A549 (cell line): ENCODE results near the gene MIA2.

Experiments used
- E2F6 ChIP-seq: IDR thresholded peaks from 2 replicates; pipeline ENCODE4 v1.6.1; 2012; ENCODE audit warnings: low read depth, borderline replicate concordance
- POLR2A ChIP-seq: IDR thresholded peaks from 2 replicates; pipeline ENCODE4 v1.6.1; 2012; ENCODE audit warnings: mild to moderate bottlenecking, low read length
- RFX5 ChIP-seq: fragments of 450-650 bp; IDR thresholded peaks from 2 replicates; pipeline ENCODE4 v1.7.1; 2014; ENCODE audit warnings: antibody characterized with exemption, mild to moderate bottlenecking, moderate library complexity
- RNF2 ChIP-seq: fragments of 200-600 bp; sonication (generic); IDR thresholded peaks from 2 replicates; pipeline ENCODE4 v1.6.1; 2016; ENCODE audit warnings: low read depth, mild to moderate bottlenecking, antibody characterized with exemption, moderate library complexity, borderline replicate concordance
- TF ChIP-seq, protein P1 (sequence below): fragments of >200 bp; sonication (Bioruptor Twin); formaldehyde crosslinking; IDR thresholded peaks from 3 replicates; pipeline ENCODE4 v1.5.1; 2016

DNA sequence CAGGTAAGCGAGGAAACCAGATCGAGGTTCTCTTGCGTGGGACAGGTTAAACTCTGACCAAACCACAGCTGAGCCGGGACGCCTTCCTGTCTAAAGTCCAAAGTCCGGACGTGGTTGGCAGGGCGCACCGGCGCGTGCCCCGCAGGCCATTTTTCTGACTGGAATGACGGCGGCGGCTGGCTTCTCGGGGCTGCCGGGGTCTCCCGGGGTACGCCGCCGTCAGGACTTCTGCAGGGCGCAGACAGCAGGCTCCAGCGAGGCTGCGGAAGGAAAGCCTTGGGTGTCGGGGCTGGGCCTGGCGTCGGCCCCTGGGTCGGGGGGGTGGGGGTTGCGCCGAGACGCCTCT is 32.8 kb downstream of the MIA2 start:
- TF ChIP-seq, protein P1, sequence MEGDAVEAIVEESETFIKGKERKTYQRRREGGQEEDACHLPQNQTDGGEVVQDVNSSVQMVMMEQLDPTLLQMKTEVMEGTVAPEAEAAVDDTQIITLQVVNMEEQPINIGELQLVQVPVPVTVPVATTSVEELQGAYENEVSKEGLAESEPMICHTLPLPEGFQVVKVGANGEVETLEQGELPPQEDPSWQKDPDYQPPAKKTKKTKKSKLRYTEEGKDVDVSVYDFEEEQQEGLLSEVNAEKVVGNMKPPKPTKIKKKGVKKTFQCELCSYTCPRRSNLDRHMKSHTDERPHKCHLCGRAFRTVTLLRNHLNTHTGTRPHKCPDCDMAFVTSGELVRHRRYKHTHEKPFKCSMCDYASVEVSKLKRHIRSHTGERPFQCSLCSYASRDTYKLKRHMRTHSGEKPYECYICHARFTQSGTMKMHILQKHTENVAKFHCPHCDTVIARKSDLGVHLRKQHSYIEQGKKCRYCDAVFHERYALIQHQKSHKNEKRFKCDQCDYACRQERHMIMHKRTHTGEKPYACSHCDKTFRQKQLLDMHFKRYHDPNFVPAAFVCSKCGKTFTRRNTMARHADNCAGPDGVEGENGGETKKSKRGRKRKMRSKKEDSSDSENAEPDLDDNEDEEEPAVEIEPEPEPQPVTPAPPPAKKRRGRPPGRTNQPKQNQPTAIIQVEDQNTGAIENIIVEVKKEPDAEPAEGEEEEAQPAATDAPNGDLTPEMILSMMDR = no peak
- no peak for TF ChIP-seq POLR2A
- no peak for TF ChIP-seq RNF2
- TF ChIP-seq E2F6 = 0 out of 2 replicates have a peak, but pooled peaks have one; percentile 4
- TF ChIP-seq RFX5 = no peak
